H1 (cell line): ENCODE results near the gene NUP133. TPM values are rescaled to one million over a fixed set of nuclear protein-coding genes. Genes with fewer than 3 reads are reported as not detected.

Source experiments
- CTCF ChIA-PET: fragments of 300-600 bp; sonication (Branson Sonifier 250); formaldehyde crosslinking; loops from one replicate; lab custom pipeline; 2021; ENCODE audit not compliant: partially characterized antibody; lab: Charles Lee
- POLR2A ChIA-PET: fragments of 300-600 bp; sonication (Branson Sonifier 250); formaldehyde crosslinking; loops from one replicate; lab custom pipeline; 2021; ENCODE audit warnings: inconsistent platforms; ENCODE audit not compliant: partially characterized antibody; lab: Charles Lee
- DNase-seq, 2 experiments: peaks; one replicate each; pipeline versions ENCODE4 v3.0.0 to v3.0.0-alpha.2; 2010 to 2022; ENCODE audit warnings: low spot score in 2 of 2, low read depth in 1 of 2, mixed read lengths in 1 of 2
- FAIRE-seq: peaks from 2 replicates; lab custom pipeline; 2011; peaks lifted over from hg19 to GRCh38; lab: Jason Lieb, UNC
- H2AFZ ChIP-seq: 2 replicates; pipeline ENCODE4 v1.8.1; 2012; ENCODE audit warnings: low read length, inconsistent platforms
- H2AK5ac ChIP-seq: 2 replicates; pipeline ENCODE4 v1.6.1; 2013; ENCODE audit warnings: low read depth, low read length
- H2BK120ac ChIP-seq: replicated peaks from 2 replicates; pipeline ENCODE3; 2013; ENCODE audit warnings: low read depth, low read length, inconsistent platforms
- H2BK12ac ChIP-seq: 2 replicates; pipeline ENCODE4 v1.6.1; 2013; ENCODE audit warnings: low read depth, low read length
- H2BK15ac ChIP-seq: 2 replicates; pipeline ENCODE4 v1.6.1; 2013; ENCODE audit warnings: low read length
- H2BK20ac ChIP-seq: 2 replicates; pipeline ENCODE4 v1.6.1; 2013; ENCODE audit warnings: low read length
- H2BK5ac ChIP-seq: 2 replicates; pipeline ENCODE4 v1.6.1; 2013; ENCODE audit warnings: low read depth, low read length
- H3K14ac ChIP-seq: 2 replicates; pipeline ENCODE4 v1.6.1; 2013; ENCODE audit warnings: inconsistent platforms; ENCODE audit not compliant: insufficient read length
- H3K18ac ChIP-seq: 2 replicates; pipeline ENCODE4 v1.6.1; 2013; ENCODE audit warnings: low read length; ENCODE audit errors: extremely low read depth
- H3K23ac ChIP-seq: 2 replicates; pipeline ENCODE4 v1.6.1; 2013; ENCODE audit warnings: inconsistent platforms; ENCODE audit not compliant: insufficient read length
- H3K23me2 ChIP-seq: 2 replicates; pipeline ENCODE4 v1.6.1; 2013; ENCODE audit warnings: low read depth, low read length
- H3K27ac ChIP-seq: 2 replicates; pipeline ENCODE4 v1.6.1; 2011; ENCODE audit warnings: low read depth, low read length, inconsistent platforms
- H3K27me3 ChIP-seq, 4 experiments: replicated peaks in 1 of 4; 1 replicate in 1 of 4; 2 replicates in 3 of 4; pipeline versions ENCODE4 v1.6.1 to v1.8.1; 2011 to 2013; ENCODE audit warnings: low read length in 3 of 4, mild to moderate bottlenecking in 3 of 4, inconsistent platforms in 2 of 4, mixed read lengths in 2 of 4, moderate library complexity in 1 of 4; ENCODE audit not compliant: control insufficient read depth in 3 of 4, insufficient read depth in 3 of 4; ENCODE audit errors: extremely low read depth in 1 of 4
- H3K36me3 ChIP-seq, 4 experiments: 2 replicates each; pipeline versions ENCODE4 v1.6.1 to v1.8.1; 2011 to 2013; ENCODE audit warnings: mild to moderate bottlenecking in 4 of 4, low read length in 3 of 4, moderate library complexity in 2 of 4, control low read depth in 1 of 4, inconsistent platforms in 1 of 4; ENCODE audit not compliant: insufficient read depth in 4 of 4, control insufficient read depth in 2 of 4
- H3K4ac ChIP-seq: replicated peaks from 2 replicates; pipeline ENCODE3; 2013; ENCODE audit warnings: low read length, low read depth, mixed read lengths, inconsistent platforms; ENCODE audit not compliant: insufficient read length
- H3K4me1 ChIP-seq, 4 experiments: replicated peaks in 1 of 4; 1 replicate in 1 of 4; 2 replicates in 3 of 4; pipeline versions ENCODE4 v1.6.1 to v1.8.1; 2011 to 2013; ENCODE audit warnings: low read length in 3 of 4, inconsistent platforms in 2 of 4, mixed read lengths in 1 of 4; ENCODE audit not compliant: insufficient read depth in 4 of 4, control insufficient read depth in 3 of 4
- H3K4me2 ChIP-seq, 2 experiments: 2 replicates each; pipeline versions ENCODE4 v1.6.1 to v1.8.1; 2011 to 2013; ENCODE audit warnings: low read depth in 2 of 2, low read length in 2 of 2, control low read depth in 1 of 2, inconsistent platforms in 1 of 2, mild to moderate bottlenecking in 1 of 2; ENCODE audit not compliant: insufficient read depth in 1 of 2
- H3K4me3 ChIP-seq, 4 experiments: fragments of 200-600, 300-600 bp in 1 of 4; sonication (generic), shearing (Covaris generic), sonication (Bioruptor Twin) in 1 of 4; 2 replicates each; pipeline versions ENCODE4 v1.5.1 to v1.8.1; 2011 to 2016; ENCODE audit warnings: low read length in 4 of 4, low read depth in 3 of 4, control low read depth in 2 of 4, inconsistent platforms in 2 of 4, mild to moderate bottlenecking in 2 of 4, mixed read lengths in 1 of 4, moderate library complexity in 1 of 4; ENCODE audit not compliant: insufficient read depth in 2 of 4; ENCODE audit errors: extremely low read depth in 1 of 4
- H3K56ac ChIP-seq: replicated peaks from 2 replicates; pipeline ENCODE3; 2013; ENCODE audit warnings: low read depth, mild to moderate bottlenecking, mixed read lengths, low read length, inconsistent platforms; ENCODE audit not compliant: insufficient read length
- H3K79me1 ChIP-seq: 2 replicates; pipeline ENCODE4 v1.6.1; 2013; ENCODE audit warnings: low read depth, low read length, control low read depth
- H3K79me2 ChIP-seq, 2 experiments: 2 replicates each; pipeline versions ENCODE4 v1.6.1 to v1.8.1; 2012 to 2013; ENCODE audit warnings: low read length in 2 of 2, mild to moderate bottlenecking in 2 of 2, inconsistent platforms in 1 of 2; ENCODE audit not compliant: insufficient read depth in 2 of 2, control insufficient read depth in 1 of 2
- H3K9ac ChIP-seq, 4 experiments: replicated peaks in 1 of 4; 1 replicate in 1 of 4; 2 replicates in 3 of 4; pipeline versions ENCODE4 v1.6.1 to v1.8.1; 2011 to 2013; ENCODE audit warnings: low read depth in 3 of 4, low read length in 3 of 4, control low read depth in 2 of 4, mild to moderate bottlenecking in 2 of 4, moderate library complexity in 2 of 4, inconsistent platforms in 1 of 4; ENCODE audit errors: extremely low read depth in 1 of 4
- H3K9me3 ChIP-seq, 2 experiments: 2 replicates each; pipeline versions ENCODE4 v1.6.1 to v1.8.1; 2012 to 2013; ENCODE audit warnings: mild to moderate bottlenecking in 2 of 2, moderate library complexity in 2 of 2, control low read depth in 1 of 2, inconsistent platforms in 1 of 2, low read depth in 1 of 2, low read length in 1 of 2, mixed read lengths in 1 of 2; ENCODE audit not compliant: insufficient read depth in 2 of 2
- H4K20me1 ChIP-seq, 2 experiments: replicated peaks in 1 of 2; 2 replicates each; pipeline versions ENCODE3 to v1.8.1; 2011 to 2013; ENCODE audit warnings: inconsistent platforms in 2 of 2, low read length in 2 of 2, mild to moderate bottlenecking in 1 of 2; ENCODE audit not compliant: insufficient read depth in 2 of 2, control insufficient read depth in 1 of 2
- H4K5ac ChIP-seq: 2 replicates; pipeline ENCODE4 v1.6.1; 2013; ENCODE audit warnings: low read length, low read depth, mixed read lengths, inconsistent platforms; ENCODE audit not compliant: insufficient read length
- H4K8ac ChIP-seq: 2 replicates; pipeline ENCODE4 v1.8.0; 2013; ENCODE audit warnings: mild to moderate bottlenecking, moderate library complexity, low read length, inconsistent platforms; ENCODE audit not compliant: insufficient read depth; ENCODE audit errors: extremely low read depth
- H4K91ac ChIP-seq: replicated peaks from 2 replicates; pipeline ENCODE3; 2013; ENCODE audit warnings: low read length, mixed read lengths, inconsistent platforms; ENCODE audit not compliant: insufficient read length
- BACH1 ChIP-seq: IDR thresholded peaks from 2 replicates; pipeline ENCODE4 v1.6.1; 2012; ENCODE audit warnings: low read length, improper control_type of control experiment
- CEBPB ChIP-seq: IDR thresholded peaks from 2 replicates; pipeline ENCODE4 v1.6.1; 2012; ENCODE audit warnings: low read depth, low read length
- POLR2A ChIP-seq, 2 experiments: IDR thresholded peaks; 1 replicate in 1 of 2; 2 replicates in 1 of 2; pipeline ENCODE4 v1.6.1; 2011; ENCODE audit warnings: low read depth in 2 of 2, low read length in 2 of 2, mild to moderate bottlenecking in 2 of 2; ENCODE audit errors: control extremely low read depth in 1 of 2
- WGBS, 2 experiments: shearing (Covaris generic) in 1 of 2; methylation state at CpG; one replicate each; pipeline versions ENCODE4 v1.1.6 to v1.1.7; 2013 to 2015; ENCODE audit warnings: low lambda C conversion rate in 2 of 2, mixed read lengths in 2 of 2, inconsistent platforms in 1 of 2, low coverage in 1 of 2, missing lambda C conversion rate in 1 of 2; ENCODE audit not compliant: insufficient replicate concordance in 2 of 2, insufficient coverage in 1 of 2, insufficient read length in 1 of 2; ENCODE audit errors: extremely low coverage in 1 of 2, missing lambda C conversion rate in 1 of 2; 5-methylcytosine and 5-hydroxymethylcytosine counted together
- polyA plus RNA-seq, 7 experiments: library from polyadenylated mRNA; depleted of rRNA in 3 of 7; stranded (reverse) in 5 of 7; unstranded in 2 of 7; fragments of >200 nt in 5 of 7; fragments of 200-250 nt in 2 of 7; gene quantifications; 1 replicate in 5 of 7; 2 replicates in 1 of 7; 4 replicates in 1 of 7; pipeline versions ENCODE4 v1.2.1 to v1.2.3, GENCODE V29; 2011 to 2013; ENCODE audit warnings: missing spikeins in 2 of 7, mixed read lengths in 2 of 7
- total RNA-seq: library from RNA; stranded (reverse); fragmentation: NEBNext Ultra II Directional; extraction: Animal tissue kit (Norgen Biotek cat#: 25700); gene quantifications from 2 replicates; pipeline ENCODE4 v1.2.1, GENCODE V29; 2021

The NUP133 gene
- total and polyA plus RNA-seq, 2 of the 8 experiments (the other 6 are each of a cell fraction or from before 2014, with no cell fraction given), result 20.6 to 72.1 TPM

GRCh38 chr1:229436201-229436600, 71.9 kb downstream of the NUP133 start:
- 85% methylated on average over 7 of the region's 7 CpGs; no CpG with 5 or more reads in 1 of the 2 experiments for WGBS, 2 experiments
- H3K4ac ChIP-seq, result no peak overlapping the region
- no peaks in the 10 kb centered on the region for H3K9me3 ChIP-seq
- H3K23me2 ChIP-seq, result peaks cover 7% of the 10 kb centered on the region
- peaks cover 0 to 7% (median 1%) of the 10 kb centered on the region in 4 experiments; a peak in 6 of 8 replicates for H3K36me3 ChIP-seq
- H3K4me1 ChIP-seq, result peaks cover 0 to 15% (median 8%) of the 10 kb centered on the region in 4 experiments; a peak in 6 of 7 replicates
- H2BK5ac ChIP-seq, result no peak overlapping the region
- POLR2A ChIA-PET, result interaction anchor here (0.5 to 4.7 kb wide), 3 partner anchors 16 to 870 kb away, joined by 3 to 25 read pairs (median 4); no protein-coding TSS in a partner anchor
- H4K5ac ChIP-seq, result no peak overlapping the region
- H3K4me3 ChIP-seq, result no peak overlapping the region
- TF ChIP-seq POLR2A (IDR thresholded peaks at IDR 0.05; ENCODE audit: control extremely low read depth in 1 of 2, low read depth in 2 of 2, low read length in 2 of 2), result no peak
- no peak for TF ChIP-seq CEBPB
- no peak for TF ChIP-seq BACH1
- H3K18ac ChIP-seq, result no peak overlapping the region
- CTCF ChIA-PET, result interaction anchor here (0.6 to 3.7 kb wide), 10 partner anchors 11 to 732 kb away, joined by 3 to 10 read pairs (median 4); no protein-coding TSS in a partner anchor
- H4K20me1 ChIP-seq, result peaks cover 0 to 5% of the 10 kb centered on the region in 2 experiments
- H3K14ac ChIP-seq, result no peak overlapping the region
- no peak overlapping the region for H4K8ac ChIP-seq
- H2BK20ac ChIP-seq, result no peak overlapping the region
- H2AFZ ChIP-seq, result no peak overlapping the region
- H2AK5ac ChIP-seq, result no peak overlapping the region
- no peaks in the 10 kb centered on the region; the same call in 1 of the 2 replicates for H3K79me1 ChIP-seq
- FAIRE-seq, result no peak
- H3K27ac ChIP-seq, result no peak overlapping the region
- H4K91ac ChIP-seq, result no peak overlapping the region
- H3K4me2 ChIP-seq, result no peak overlapping the region
- H3K27me3 ChIP-seq, result peaks cover 31 to 50% (median 46%) of the 10 kb centered on the region in 4 experiments
- H3K79me2 ChIP-seq, result no peaks in the 10 kb centered on the region
- H3K9ac ChIP-seq, result no peak overlapping the region
- no peak overlapping the region for H2BK15ac ChIP-seq
- no peak overlapping the region for H3K56ac ChIP-seq
- no peak overlapping the region for H2BK120ac ChIP-seq
- H3K23ac ChIP-seq, result no peak overlapping the region
- DNase-seq, result no peak
- no peak overlapping the region for H2BK12ac ChIP-seq
